OCI-LY3 (cell line): ENCODE results near the gene IL36G.

Experiments used
- H2AFZ ChIP-seq: fragments of 200-600, 300-600 bp; shearing (Covaris generic); 2 replicates; pipeline ENCODE4 v1.6.0; 2014; ENCODE audit warnings: antibody characterized with exemption, low read depth, low read length
- H3K27ac ChIP-seq: fragments of 200-600, 300-600 bp; sonication (generic); 2 replicates; pipeline ENCODE4 v1.5.1; 2014; ENCODE audit warnings: mild to moderate bottlenecking, low read length, moderate library complexity, mixed read lengths
- H3K27me3 ChIP-seq: fragments of 200-600, 300-600 bp; sonication (generic); 2 replicates; pipeline ENCODE4 v1.6.1; 2014; ENCODE audit warnings: low read depth, low read length, mixed read lengths
- H3K36me3 ChIP-seq: fragments of 200-600, 300-600 bp; sonication (generic); replicated peaks from 2 replicates; pipeline ENCODE3; 2014; ENCODE audit warnings: low read depth, low read length, mixed read lengths
- H3K4me1 ChIP-seq: fragments of 300-600, 200-600 bp; sonication (generic); 2 replicates; pipeline ENCODE4 v1.6.1; 2014; ENCODE audit warnings: low read length, mixed read lengths
- H3K4me2 ChIP-seq: fragments of 200-600, 300-600 bp; sonication (generic); 2 replicates; pipeline ENCODE4 v1.6.1; 2014; ENCODE audit warnings: low read length, mixed read lengths
- H3K4me3 ChIP-seq: fragments of 300-600, 200-600 bp; sonication (generic); 2 replicates; pipeline ENCODE4 v1.5.1; 2014; ENCODE audit warnings: antibody characterized with exemption, mild to moderate bottlenecking, low read length, moderate library complexity
- H3K79me2 ChIP-seq: fragments of 300-600, 200-600 bp; shearing (Covaris generic); 2 replicates; pipeline ENCODE4 v1.6.1; 2014; ENCODE audit warnings: mild to moderate bottlenecking, low read length, mixed read lengths
- H3K9ac ChIP-seq: fragments of 300-600, 200-600 bp; shearing (Covaris generic); 2 replicates; pipeline ENCODE4 v1.6.0; 2014; ENCODE audit warnings: mild to moderate bottlenecking, low read length, moderate library complexity
- H3K9me3 ChIP-seq: fragments of 200-600, 300-600 bp; shearing (Covaris generic); 2 replicates; pipeline ENCODE4 v1.6.1; 2014; ENCODE audit warnings: low read length, mixed read lengths; ENCODE audit not compliant: insufficient read depth
- H4K20me1 ChIP-seq: fragments of 200-600, 300-600 bp; sonication (generic); 2 replicates; pipeline ENCODE4 v1.6.1; 2016; ENCODE audit warnings: low read length, mixed read lengths; ENCODE audit not compliant: insufficient read depth
- EZH2phosphoT487 ChIP-seq: fragments of 200-600 bp; shearing (Covaris generic); IDR thresholded peaks from 2 replicates; pipeline ENCODE4 v1.6.1; 2018; ENCODE audit warnings: antibody characterized with exemption, mixed run types, low read depth
- TF ChIP-seq, protein P1 (sequence below): fragments of 200-600, 300-600 bp; sonication (generic); IDR thresholded peaks from 2 replicates; pipeline ENCODE4 v1.5.1; 2014; ENCODE audit warnings: antibody characterized with exemption, low read length, low read depth

The IL36G gene

DNA sequence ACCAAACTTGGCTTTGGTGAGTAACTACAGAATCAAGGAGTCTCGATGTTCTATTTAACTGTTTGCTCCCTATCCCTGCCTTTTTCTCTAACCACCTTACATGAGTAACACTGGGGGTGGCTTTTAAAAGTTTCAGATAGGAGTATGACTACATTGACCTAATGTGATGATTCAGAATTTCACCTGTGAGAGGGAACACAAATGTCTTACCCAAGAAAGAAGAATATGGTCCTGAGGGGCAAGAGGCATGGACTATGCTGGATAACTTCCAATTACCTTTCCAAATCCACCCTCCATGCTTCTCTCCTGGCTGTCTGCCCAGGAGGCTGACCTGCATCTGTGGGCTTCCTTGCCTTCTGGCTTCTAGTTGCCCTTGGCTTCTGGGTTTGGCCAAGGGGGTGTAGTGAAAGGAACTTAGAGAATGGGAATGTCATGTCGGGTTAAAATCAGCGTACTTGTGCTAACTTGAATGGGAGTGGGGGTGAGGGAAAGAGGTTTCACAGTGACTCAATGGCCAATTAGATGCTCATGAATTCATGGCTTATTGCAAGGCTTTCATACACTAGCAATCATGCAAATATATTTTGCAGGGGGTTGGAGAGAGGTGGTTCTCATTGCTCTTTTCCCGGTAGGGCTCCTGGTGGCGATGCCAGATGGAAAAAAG is 5.3 kb upstream of the IL36G start:
- Histone ChIP-seq H3K27ac (no peak overlapping the region), H2AFZ (no peak overlapping the region), H3K27me3 (no peaks in the 10 kb centered on the region; the same call in none of the 2 replicates), H3K4me1 (peaks cover 27% of the 10 kb centered on the region), H3K79me2 (no peaks in the 10 kb centered on the region), H3K4me3 (no peak overlapping the region), H3K4me2 (no peak overlapping the region), H3K9ac (no peak overlapping the region), H4K20me1 (no peaks in the 10 kb centered on the region), H3K36me3 (no peaks in the 10 kb centered on the region), H3K9me3 (no peaks in the 10 kb centered on the region)
- TF ChIP-seq EZH2phosphoT487, result no peak
- TF ChIP-seq, protein P1, sequence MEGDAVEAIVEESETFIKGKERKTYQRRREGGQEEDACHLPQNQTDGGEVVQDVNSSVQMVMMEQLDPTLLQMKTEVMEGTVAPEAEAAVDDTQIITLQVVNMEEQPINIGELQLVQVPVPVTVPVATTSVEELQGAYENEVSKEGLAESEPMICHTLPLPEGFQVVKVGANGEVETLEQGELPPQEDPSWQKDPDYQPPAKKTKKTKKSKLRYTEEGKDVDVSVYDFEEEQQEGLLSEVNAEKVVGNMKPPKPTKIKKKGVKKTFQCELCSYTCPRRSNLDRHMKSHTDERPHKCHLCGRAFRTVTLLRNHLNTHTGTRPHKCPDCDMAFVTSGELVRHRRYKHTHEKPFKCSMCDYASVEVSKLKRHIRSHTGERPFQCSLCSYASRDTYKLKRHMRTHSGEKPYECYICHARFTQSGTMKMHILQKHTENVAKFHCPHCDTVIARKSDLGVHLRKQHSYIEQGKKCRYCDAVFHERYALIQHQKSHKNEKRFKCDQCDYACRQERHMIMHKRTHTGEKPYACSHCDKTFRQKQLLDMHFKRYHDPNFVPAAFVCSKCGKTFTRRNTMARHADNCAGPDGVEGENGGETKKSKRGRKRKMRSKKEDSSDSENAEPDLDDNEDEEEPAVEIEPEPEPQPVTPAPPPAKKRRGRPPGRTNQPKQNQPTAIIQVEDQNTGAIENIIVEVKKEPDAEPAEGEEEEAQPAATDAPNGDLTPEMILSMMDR, result no peak

DNA sequence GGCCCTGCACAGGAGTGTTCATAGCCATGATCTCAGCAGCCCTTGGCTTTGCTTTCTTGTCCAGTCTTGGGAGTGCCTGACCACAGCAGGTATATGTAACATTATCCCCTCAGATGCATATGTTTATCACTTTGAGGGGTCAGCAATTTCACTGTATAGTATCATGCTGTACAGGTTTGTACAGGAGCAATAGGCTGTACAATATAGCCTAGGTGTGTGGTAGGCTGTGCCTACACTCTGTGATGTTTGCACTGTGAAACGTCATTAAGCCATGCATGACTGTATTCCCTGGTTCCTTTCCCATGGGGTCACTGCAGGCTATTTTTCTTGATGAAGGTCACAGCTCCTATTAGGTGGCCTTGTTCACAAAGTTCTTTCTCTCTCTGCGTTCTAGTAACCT is 4.7 kb upstream of the IL36G start:
- Histone ChIP-seq H3K36me3 (no peaks in the 10 kb centered on the region), H3K4me2 (no peak overlapping the region), H3K79me2 (no peaks in the 10 kb centered on the region), H4K20me1 (no peaks in the 10 kb centered on the region), H3K27me3 (no peaks in the 10 kb centered on the region; the same call in none of the 2 replicates), H3K27ac (no peak overlapping the region), H3K9ac (no peak overlapping the region), H3K4me1 (peaks cover 33% of the 10 kb centered on the region), H2AFZ (no peak overlapping the region), H3K4me3 (no peak overlapping the region), H3K9me3 (no peaks in the 10 kb centered on the region)
- TF ChIP-seq, protein P1, result no peak
- no peak for TF ChIP-seq EZH2phosphoT487

DNA sequence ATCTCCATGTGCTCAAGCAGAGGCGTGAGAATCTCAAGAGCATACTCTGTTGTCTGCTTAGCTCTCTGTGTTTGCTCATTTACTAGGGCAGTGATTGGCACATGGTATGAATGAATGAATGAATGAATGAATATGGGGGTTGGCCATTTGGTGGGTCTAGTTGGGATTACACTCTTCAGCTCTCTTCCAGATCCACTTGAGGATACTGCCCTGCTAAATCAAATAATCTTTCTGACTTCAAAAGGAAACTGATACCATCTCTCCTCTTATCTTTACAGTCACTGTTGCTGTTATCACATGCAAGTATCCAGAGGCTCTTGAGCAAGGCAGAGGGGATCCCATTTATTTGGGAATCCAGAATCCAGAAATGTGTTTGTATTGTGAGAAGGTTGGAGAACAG is 1.9 kb downstream of the IL36G start:
- H2AFZ ChIP-seq, result no peak overlapping the region

DNA sequence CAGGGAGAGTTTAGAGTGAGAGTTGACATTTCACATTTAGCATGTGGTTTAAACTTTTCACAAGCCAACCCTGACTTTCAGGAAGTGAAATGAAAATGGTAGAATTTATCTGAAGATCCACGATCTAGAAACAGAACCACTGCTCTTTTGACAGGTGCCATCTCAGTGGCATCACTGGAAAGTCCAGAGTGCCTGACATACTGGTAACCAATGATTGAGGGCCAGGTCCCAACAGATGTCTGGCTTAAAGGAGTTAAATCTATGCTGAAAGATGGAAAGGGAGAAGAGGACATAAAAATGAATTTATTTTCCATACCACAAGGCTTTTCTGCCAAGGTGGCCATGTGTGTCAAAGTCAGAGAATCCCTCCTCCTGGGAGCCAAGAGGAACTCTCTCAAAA is 2.7 kb downstream of the IL36G start:
- Histone ChIP-seq H3K9ac (no peak overlapping the region), H3K27me3 (no peaks in the 10 kb centered on the region; the same call in 1 of the 2 replicates), H3K27ac (peak overlapping the region; percentile 49), H3K79me2 (no peaks in the 10 kb centered on the region), H3K36me3 (no peaks in the 10 kb centered on the region), H3K4me1 (peaks cover 54% of the 10 kb centered on the region), H3K4me2 (peak overlapping the region; percentile 74), H3K4me3 (no peak overlapping the region), H2AFZ (no peak overlapping the region), H3K9me3 (no peaks in the 10 kb centered on the region), H4K20me1 (no peaks in the 10 kb centered on the region)
- TF ChIP-seq EZH2phosphoT487, result no peak
- TF ChIP-seq, protein P1, result no peak

More for the DNA sequence above, 1.9 kb downstream of the IL36G start:
- Histone ChIP-seq H3K9ac (no peak overlapping the region), H3K4me3 (peak overlapping the region; percentile 23), H3K27me3 (no peaks in the 10 kb centered on the region; the same call in 1 of the 2 replicates), H4K20me1 (no peaks in the 10 kb centered on the region), H3K4me2 (peak overlapping the region; percentile 74), H3K79me2 (no peaks in the 10 kb centered on the region), H3K27ac (peak overlapping the region; percentile 49), H3K9me3 (no peaks in the 10 kb centered on the region), H3K36me3 (no peaks in the 10 kb centered on the region), H3K4me1 (peaks cover 54% of the 10 kb centered on the region)
- TF ChIP-seq, protein P1, result no peak
- TF ChIP-seq EZH2phosphoT487, result no peak
